ENCODE measurements around the gene ATOSB. TPM values are rescaled to one million over a fixed set of nuclear protein-coding genes. Genes with fewer than 3 reads are reported as not detected.

ATOSB gene
- total RNA-seq, 1 experiment from 2014 or later: 9.2 TPM

DNA sequence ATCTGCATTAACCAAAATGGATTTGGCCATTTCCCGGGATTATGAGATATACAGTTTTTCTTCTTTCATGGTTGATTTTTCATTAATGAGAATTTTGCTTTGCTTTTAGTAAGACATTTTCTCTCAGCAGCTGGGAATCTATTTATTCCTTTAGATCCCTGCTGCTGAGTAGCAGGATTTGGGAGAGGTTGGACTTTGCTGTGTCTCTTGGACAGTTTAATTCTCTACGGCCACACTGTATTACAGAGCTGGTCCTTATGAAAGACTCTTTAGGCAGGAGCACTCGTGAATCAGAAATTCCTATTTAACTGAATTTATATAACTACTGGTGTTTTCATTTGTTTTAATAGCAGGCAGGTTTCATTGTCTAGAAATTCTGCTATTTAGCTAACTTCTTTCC is 47.8 kb upstream of the ATOSB start:
- peaks cover 25% of the 10 kb centered on the region for H3K79me2 ChIP-seq (ENCODE audit: low read length)
- H3K4me1 ChIP-seq (ENCODE audit: insufficient read depth, low read length): peaks cover 21% of the 10 kb centered on the region
- no peak for ATAC-seq
- H3F3A ChIP-seq (ENCODE audit: low read length, unreplicated experiment): no peaks in the 10 kb centered on the region
- POLR2A ChIA-PET (ENCODE audit: unreplicated experiment): no interaction called here
- CTCF ChIA-PET: no interaction called here
- no peak for TF ChIP-seq EZH2 (IDR thresholded peaks at IDR 0.05; ENCODE audit: low read length, unreplicated experiment)
- no peak for TF ChIP-seq EZH2phosphoT487 (IDR thresholded peaks at IDR 0.05; ENCODE audit: borderline replicate concordance, low read length)
- TF ChIP-seq, protein P1, sequence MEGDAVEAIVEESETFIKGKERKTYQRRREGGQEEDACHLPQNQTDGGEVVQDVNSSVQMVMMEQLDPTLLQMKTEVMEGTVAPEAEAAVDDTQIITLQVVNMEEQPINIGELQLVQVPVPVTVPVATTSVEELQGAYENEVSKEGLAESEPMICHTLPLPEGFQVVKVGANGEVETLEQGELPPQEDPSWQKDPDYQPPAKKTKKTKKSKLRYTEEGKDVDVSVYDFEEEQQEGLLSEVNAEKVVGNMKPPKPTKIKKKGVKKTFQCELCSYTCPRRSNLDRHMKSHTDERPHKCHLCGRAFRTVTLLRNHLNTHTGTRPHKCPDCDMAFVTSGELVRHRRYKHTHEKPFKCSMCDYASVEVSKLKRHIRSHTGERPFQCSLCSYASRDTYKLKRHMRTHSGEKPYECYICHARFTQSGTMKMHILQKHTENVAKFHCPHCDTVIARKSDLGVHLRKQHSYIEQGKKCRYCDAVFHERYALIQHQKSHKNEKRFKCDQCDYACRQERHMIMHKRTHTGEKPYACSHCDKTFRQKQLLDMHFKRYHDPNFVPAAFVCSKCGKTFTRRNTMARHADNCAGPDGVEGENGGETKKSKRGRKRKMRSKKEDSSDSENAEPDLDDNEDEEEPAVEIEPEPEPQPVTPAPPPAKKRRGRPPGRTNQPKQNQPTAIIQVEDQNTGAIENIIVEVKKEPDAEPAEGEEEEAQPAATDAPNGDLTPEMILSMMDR (conservative IDR thresholded peaks at IDR 0.05; ENCODE audit: low read depth, low read length): no peak
- no TSS peak for BruUV-seq (replicated peaks)
- peak overlapping the region; percentile 87 for H3K4me2 ChIP-seq (ENCODE audit: low read length)
- DNase-seq: no peak
- peak overlapping the region; percentile 78 for H3K9ac ChIP-seq (ENCODE audit: low read length)
- no peaks in the 10 kb centered on the region for H3K36me3 ChIP-seq (ENCODE audit: low read depth, low read length)
- no peak overlapping the region for H2AFZ ChIP-seq (ENCODE audit: low read length)
- no peaks in the 10 kb centered on the region for H3K27me3 ChIP-seq (ENCODE audit: low read length)
- peak overlapping the region; percentile 79 for H3K4me3 ChIP-seq (ENCODE audit: low read length)
- intact Hi-C loops (cut with micrococcal nuclease): loop anchor here (2.0 to 10.0 kb wide), 3 partner anchors 13 to 311 kb away; no protein-coding TSS in a partner anchor
- H4K20me1 ChIP-seq (ENCODE audit: low read length): no peaks in the 10 kb centered on the region
- no peak overlapping the region for H3K27ac ChIP-seq (ENCODE audit: low read length)
- H3K9me3 ChIP-seq (ENCODE audit: low read length): no peaks in the 10 kb centered on the region
- H3K9me2 ChIP-seq (replicated peaks; ENCODE audit: low read length): no peaks in the 10 kb centered on the region

DNA sequence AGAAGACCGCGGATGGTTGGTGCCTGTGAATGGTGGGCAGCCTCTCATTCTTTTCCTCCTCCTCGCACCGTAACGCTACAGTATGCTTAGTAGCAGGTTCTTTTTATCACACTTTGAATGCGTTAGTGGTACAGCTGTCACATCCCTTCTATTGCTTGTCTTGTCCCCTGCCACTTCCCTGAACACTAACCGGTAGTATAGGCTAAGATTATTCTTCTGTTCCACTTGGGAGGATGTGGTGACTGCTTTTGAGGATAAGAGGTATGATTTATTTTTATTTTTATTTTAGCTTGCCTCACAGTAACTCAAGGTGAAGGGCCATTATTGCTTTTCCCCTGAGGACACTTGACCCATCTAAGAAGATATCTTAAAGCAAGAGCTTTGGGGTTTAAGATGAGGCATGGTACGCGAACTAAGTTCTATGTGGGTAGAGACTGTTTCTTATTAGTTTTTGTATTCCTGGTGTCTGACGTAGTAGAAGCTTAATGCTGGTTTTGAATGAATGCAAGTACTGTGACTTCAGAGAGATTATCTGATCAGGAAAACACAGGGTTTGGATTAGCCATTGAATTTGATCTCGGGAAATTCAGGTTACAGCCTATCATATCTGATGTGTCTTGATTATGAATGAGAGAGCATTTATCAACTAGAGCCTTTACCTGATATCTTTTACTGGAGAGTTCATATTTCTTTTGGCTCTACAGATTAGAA is 47.1 kb upstream of the ATOSB start:
- H3K4me1 ChIP-seq (ENCODE audit: insufficient read depth, low read length): peaks cover 21% of the 10 kb centered on the region
- H3K27ac ChIP-seq (ENCODE audit: low read length): peak overlapping the region; percentile 63
- BruUV-seq (replicated peaks): TSS peak; percentile 48
- TF ChIP-seq, protein P1 (conservative IDR thresholded peaks at IDR 0.05; ENCODE audit: low read depth, low read length): no peak
- no peak for TF ChIP-seq EZH2phosphoT487 (IDR thresholded peaks at IDR 0.05; ENCODE audit: borderline replicate concordance, low read length)
- TF ChIP-seq EZH2 (IDR thresholded peaks at IDR 0.05; ENCODE audit: low read length, unreplicated experiment): no peak
- no peaks in the 10 kb centered on the region for H3K36me3 ChIP-seq (ENCODE audit: low read depth, low read length)
- peak overlapping the region; percentile 79 for H3K4me3 ChIP-seq (ENCODE audit: low read length)
- ChIA-PET CTCF (interaction anchor here (1.1 kb wide), 1 partner anchor 96 kb away, joined by 3 read pairs; no protein-coding TSS in a partner anchor), POLR2A (ENCODE audit: unreplicated experiment) (interaction anchor here (0.6 kb wide), 1 partner anchor 52 kb away, joined by 4 read pairs; no protein-coding TSS in a partner anchor)
- H3K27me3 ChIP-seq (ENCODE audit: low read length): no peaks in the 10 kb centered on the region
- H3F3A ChIP-seq (ENCODE audit: low read length, unreplicated experiment): no peaks in the 10 kb centered on the region
- peaks cover 25% of the 10 kb centered on the region for H3K79me2 ChIP-seq (ENCODE audit: low read length)
- H2AFZ ChIP-seq (ENCODE audit: low read length): peak overlapping the region; percentile 67
- peak overlapping the region; percentile 87 for H3K4me2 ChIP-seq (ENCODE audit: low read length)
- intact Hi-C loops (cut with micrococcal nuclease): loop anchor here (1.0 to 10.0 kb wide), 4 partner anchors 14 to 312 kb away; no protein-coding TSS in a partner anchor
- peak; percentile 20 for DNase-seq
- H4K20me1 ChIP-seq (ENCODE audit: low read length): no peaks in the 10 kb centered on the region
- peak overlapping the region; percentile 78 for H3K9ac ChIP-seq (ENCODE audit: low read length)
- no peak; the same call in 1 of the 2 replicates for ATAC-seq
- no peaks in the 10 kb centered on the region for H3K9me2 ChIP-seq (replicated peaks; ENCODE audit: low read length)
- H3K9me3 ChIP-seq (ENCODE audit: low read length): no peaks in the 10 kb centered on the region
